ENCODE measurements around the gene CETP.
"Not testable (repeated sequence)": the region's sequence is repeated elsewhere in the genome, so short reads cannot be mapped to it uniquely, and the experiment has no call there.

CETP gene

GRCh38 chr16:56934599-56935145 is 27.1 kb upstream of the CETP start:
- not testable (repeated sequence) for DNase-seq

DNA sequence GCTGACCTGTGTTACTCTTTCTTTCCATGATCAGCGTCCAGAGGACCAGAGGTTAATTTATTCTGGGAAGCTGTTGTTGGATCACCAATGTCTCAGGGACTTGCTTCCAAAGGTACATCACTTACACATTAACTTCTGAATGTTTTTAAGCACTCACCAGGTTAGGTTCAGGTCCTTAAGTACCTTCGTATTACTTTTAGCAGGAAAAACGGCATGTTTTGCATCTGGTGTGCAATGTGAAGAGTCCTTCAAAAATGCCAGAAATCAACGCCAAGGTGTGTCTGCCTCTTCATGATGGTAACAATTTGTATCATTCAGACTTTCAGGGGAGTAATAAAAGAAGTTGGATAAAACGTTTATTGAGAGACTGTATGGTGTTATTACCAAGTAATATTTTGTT is 26.5 kb upstream of the CETP start:
- DNase-seq, result no peak

GRCh38 chr16:56936491-56936890 is 25.3 kb upstream of the CETP start:
- DNase-seq, result no peak

GRCh38 chr16:56936950-56937349 is 24.8 kb upstream of the CETP start:
- DNase-seq, result no peak

DNA sequence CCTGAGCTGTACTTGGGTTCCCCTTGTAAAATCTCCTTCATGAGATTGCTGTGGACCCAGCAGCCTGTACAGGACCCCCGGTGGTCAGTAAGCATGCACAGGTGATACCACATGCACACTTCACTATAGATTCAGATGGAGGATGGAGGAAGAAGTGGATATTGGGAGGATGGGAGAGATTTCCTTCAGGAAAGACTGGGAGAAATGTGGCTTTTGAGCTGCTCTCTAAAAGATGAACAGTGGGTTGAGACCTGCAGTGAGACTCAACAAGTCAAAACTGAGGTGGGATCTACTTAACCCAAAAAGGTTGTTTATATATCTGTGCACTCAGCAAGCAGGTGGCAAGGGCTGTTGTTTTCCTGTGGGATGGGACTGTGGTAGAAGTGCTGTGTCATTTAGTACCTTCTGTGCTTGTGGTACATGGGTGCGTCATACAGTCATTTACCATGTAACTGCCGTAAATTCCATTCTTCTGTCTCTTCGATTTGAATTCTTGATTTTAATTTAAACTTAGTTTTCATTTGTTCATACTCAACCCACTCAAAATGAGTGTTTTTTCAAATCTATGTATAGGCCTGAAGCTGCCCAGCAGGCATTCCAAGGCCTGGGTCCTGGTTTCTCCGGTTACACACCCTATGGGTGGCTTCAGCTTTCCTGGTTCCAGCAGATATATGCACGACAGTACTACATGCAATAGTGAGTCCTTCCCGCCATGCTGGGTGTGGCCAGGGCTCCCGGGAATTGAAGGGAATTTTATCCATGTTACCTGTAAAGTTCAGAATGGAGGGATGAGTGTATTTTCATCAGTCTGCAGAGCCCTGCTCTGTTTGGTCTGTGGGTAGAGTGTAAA is 22.9 kb upstream of the CETP start:
- no peak for DNase-seq

GRCh38 chr16:56939801-56940200 is 21.9 kb upstream of the CETP start:
- no peak for DNase-seq

DNA sequence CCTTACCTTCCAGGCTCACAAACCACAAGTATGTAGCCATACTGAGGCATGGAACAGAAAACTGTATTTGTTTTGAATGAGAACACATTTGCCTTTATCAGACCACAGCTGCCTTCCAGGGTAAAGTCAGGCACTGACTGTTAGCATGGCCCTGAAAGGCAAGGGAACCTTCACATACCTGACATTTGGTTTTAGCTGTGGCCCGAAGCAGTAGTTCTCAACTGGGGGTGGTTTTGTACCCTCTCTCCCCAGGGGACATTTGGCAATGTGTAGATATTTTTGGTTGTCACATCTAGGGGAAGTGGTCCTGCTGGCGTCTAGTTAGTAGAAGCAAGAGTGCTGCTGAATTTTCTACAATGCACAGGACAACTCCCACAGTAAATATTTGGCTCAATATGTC is 20.7 kb upstream of the CETP start:
- DNase-seq, result no peak

GRCh38 chr16:56941856-56942331 is 19.9 kb upstream of the CETP start:
- DNase-seq, result no peak

DNA sequence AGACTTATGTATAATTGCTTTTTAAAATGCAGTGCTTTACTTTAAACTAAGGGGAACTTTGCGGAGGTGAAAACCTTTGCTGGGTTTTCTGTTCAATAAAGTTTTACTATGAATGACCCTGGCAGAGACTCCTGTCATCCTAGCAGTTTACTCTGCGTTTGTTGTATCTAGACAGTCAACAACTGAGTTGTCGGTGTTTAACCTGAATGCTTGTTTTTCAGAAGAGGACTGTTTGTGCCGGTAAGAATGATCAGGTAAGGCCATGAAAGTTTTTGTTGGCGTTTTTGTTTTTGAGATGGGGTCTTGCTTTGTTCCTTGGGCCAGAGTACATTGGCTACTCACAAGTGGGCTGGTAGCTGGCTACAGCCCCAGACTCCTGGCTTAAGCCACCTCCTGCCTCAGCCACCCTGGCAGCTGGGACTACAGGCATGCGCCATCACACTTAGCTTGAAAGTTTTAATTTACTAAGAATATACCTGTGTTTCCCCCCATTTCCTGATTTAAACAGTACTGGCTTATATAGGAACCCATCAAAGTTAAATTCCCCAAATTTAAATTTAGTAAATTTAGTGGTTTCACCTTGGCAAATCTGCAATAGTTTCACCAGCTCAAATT is 17.9 kb upstream of the CETP start:
- DNase-seq, result no peak

DNA sequence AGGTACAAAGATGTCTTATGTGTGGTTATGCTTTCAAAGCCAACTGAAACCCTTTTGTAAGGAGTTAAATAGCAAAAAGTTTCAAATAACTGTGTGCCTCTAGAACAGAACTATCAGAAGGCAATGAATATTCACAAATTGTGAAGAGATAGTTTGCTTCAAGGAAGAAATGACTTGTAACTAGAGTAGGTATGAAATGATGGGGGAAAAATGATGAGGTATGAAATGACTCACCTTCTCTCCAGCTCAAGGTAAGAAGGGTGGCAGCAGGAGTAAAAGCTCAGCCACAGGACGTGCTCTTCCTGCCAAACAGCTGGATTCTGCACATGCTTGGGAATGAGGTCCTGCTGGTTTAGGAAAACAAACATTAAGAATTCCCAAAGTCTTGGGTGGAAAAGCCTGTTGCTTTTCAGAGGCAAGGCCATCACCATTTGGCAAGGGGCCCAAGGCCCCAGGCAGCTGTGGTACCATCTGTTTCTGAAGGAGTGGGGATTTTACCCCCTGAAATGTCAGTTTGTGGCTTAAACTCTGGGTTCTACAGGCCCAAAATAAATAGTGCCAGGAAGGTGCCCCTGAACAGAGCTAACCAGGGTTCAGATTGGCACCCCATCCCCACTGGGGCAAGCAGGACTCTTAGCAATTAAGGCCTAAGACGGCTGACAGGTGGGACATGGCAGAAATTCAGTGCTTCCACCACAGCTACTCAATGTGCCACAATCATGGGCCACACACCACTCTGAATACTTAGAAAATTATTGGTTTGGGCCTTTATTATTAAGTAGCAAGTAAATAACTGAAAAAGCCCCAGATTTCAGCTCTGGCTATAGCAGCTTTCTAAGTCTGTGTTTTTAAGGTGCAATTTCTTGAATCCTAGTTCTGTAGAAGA is 16.6 kb upstream of the CETP start:
- no peak for DNase-seq

DNA sequence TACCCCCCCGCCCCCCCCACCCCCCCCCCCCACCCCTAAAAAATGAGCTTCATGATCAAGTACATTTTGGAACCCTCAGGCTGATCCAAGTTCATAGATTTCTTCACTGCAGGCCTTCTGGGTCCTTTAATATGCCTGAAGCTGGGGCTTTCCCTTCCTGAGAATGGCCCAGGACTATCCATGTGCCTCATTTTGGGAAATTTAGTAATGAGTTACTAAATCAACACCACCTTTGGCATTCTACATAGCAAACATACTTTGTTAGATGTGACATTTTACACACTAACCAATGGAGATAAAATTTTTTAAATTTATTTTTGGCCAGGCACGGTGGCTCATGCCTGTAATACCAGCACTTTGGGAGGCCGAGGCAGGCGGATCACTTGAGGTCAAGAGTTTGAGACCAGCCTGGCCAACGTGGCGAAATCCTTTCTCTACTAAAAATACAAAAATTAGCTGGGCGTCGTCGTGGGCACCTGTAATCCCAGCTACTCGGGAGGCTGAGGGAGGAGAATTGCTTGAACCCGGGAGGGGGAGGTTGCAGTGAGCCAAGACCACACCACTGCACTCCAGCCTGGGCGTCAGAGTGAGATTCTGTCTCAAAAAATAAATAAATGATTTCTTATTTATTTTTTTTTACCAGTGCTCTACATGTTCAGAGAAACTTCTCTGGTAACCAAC is 15.8 kb upstream of the CETP start:
- DNase-seq, result no peak

- no peak for DNase-seq
Measured at GRCh38 chr16:56946767-56947603, 14.8 kb upstream of the CETP start.

DNA sequence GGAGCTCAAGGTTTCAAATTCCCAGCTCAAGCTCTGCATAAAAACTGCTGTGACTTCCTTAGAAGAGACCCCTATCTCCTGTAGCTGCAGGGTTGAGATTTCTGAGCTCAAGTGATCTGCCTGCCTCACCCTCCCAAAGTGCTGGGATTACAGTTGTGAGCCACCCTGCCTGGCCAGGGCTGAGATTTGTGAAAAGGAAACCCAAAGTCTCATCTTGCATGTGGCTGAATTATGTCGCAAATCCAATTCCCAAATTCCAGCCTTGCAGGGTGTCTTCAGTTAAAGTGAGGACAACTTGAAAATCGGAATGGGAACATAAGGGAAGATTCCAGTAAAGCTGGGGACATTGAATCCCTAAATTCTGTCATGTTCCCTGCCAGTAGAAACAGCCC is 14.2 kb upstream of the CETP start:
- no peak for DNase-seq

- DNase-seq, result no peak
Measured at GRCh38 chr16:56948234-56948633, 13.5 kb upstream of the CETP start.

- no peak for DNase-seq
Measured at GRCh38 chr16:56950051-56950450, 11.7 kb upstream of the CETP start.

DNA sequence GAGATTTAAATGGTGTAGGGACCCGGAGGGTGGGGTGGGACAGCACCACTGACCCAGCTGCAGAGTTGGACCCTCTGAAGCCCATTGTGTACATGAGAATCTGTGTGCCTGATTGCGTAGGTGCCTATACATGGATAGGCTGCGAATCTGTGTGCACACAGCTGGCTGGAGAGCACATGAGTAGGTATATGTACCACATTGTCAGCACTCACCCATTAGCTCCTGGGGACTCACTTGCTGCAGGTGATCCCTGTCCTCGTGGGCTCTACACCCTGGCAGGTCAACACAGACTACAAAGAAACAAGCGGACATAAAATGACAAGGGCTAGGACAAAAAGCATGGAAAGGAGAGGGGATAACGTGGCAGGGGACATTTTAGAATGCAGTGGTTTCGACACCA is 11.3 kb upstream of the CETP start:
- DNase-seq, result no peak

DNA sequence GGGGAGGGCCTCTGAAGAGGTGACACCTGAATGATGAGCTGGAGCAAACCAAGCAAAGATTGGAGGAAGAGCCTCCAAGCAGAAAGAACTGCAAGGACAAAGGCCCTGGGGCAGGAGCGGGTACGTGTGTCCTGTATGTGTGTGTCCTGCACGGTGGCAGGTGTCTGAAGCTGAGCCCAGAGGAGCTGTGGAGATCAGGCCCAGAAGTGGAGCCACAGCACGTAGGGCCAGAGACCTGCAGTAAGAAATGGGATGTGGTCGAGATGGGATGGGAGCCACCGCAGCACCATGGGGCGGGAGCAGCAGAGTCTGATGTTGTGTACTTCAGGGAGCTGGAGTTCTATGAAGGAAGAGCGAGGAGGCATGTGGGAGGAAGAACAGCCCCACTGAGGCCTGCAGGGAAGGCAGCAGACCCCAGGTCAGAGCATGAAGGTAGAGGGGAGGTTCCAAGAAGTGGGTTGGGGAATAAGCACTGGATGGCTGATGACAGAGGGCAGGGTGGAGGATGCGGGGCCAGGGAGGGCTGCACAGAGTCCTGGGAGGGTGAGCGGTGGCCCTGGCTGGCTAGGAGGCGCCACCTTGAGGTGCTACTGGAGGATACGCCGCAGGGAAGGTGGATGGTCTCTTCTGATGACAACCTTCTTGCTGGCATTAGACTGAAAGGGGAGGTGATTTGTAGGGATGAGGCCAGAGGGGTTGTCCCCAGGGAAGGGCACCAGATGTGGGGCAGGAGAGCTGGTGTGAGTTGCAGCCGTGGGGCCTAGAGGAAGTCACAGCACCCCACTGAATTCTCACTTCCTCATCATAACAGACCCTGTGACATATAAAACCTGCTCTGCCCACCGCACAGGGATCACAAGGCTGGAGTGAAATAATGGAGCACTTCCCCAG is 10.6 kb upstream of the CETP start:
- no peak for DNase-seq

DNA sequence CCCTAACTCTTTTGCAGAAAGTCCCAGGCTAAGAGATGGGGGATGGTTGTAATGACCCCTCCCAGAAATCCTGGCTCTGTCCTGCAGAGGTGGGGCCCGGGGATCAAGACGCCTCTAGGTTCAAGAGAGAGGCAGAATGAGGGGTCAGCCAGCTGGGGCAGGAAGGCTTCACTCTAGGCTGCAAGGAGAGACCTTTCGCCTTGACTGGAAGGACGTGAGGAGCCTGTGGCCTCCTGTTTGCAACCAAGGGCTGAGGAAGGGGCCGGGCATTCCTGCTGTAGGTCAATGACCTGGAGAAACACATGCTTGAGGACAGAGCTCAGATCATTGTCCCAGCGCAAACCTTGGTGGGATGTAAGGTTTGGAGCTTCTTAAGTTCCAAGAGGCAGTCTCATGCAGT is 8.7 kb upstream of the CETP start:
- no peak for DNase-seq

GRCh38 chr16:56956076-56956475 is 5.7 kb upstream of the CETP start:
- no peak for DNase-seq

DNA sequence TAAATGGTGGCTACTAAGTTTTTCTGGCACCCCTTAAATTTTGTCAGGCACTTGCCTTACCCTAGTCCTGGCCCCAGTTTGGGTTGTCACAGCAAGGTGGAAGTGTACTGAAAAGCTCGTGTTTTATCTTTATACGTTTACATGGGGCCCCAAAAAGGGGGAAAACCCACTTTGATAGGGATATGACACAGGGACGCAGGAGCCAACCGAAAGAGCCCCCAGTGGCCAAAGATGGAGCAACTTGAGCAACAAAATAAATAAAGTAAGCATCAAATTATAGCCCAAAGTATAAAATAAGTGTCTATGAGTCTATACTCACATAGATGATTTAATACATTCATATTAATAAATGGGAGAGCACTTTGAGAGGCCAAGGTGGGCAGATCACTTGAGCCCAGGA is 5.0 kb upstream of the CETP start:
- DNase-seq, result no peak
